PC-3 (cell line): ENCODE results near the gene MLYCD. TPM values are rescaled to one million over a fixed set of nuclear protein-coding genes. Genes with fewer than 3 reads are reported as not detected.
"Not testable (repeated sequence)": the region's sequence is repeated elsewhere in the genome, so short reads cannot be mapped to it uniquely, and the experiment has no call there.

ENCODE experiments used
- ATAC-seq: fragments of 200-7000 bp; cut with Tn5 transposase; 2 replicates; pipeline ENCODE4 v1.9.1; 2020; ENCODE audit warnings: mild to moderate bottlenecking, moderate library complexity
- BruUV-seq: library from RNA; stranded (reverse); fragments of 400-500 nt; replicated peaks from 2 replicates; lab custom pipeline; 2021; lab: Mats Ljungman, UMichigan
- CTCF ChIA-PET: fragments of 300-600 bp; sonication (Branson Sonifier 250); formaldehyde crosslinking; loops from one replicate; lab custom pipeline; 2022; ENCODE audit warnings: antibody characterized with exemption; lab: Charles Lee
- POLR2A ChIA-PET: fragments of 300-600 bp; sonication (Branson Sonifier 250); formaldehyde crosslinking; loops from one replicate; lab custom pipeline; 2022; ENCODE audit warnings: antibody characterized with exemption; ENCODE audit not compliant: unreplicated experiment; lab: Charles Lee
- DNase-seq: peaks from one replicate; pipeline ENCODE4 v3.0.0-alpha.2; 2015
- H2AFZ ChIP-seq: fragments of 300-600 bp; sonication (generic); 2 replicates; pipeline ENCODE4 v1.6.0; 2016; ENCODE audit warnings: antibody characterized with exemption, low read length
- H3F3A ChIP-seq: fragments of 300-600 bp; sonication (generic); one replicate; pipeline ENCODE4 v1.6.0; 2017; ENCODE audit warnings: antibody characterized with exemption, low read length, control low read depth, mild to moderate bottlenecking; ENCODE audit not compliant: unreplicated experiment
- H3K27ac ChIP-seq: fragments of 300-600 bp; sonication (generic); 2 replicates; pipeline ENCODE4 v1.5.1; 2016; ENCODE audit warnings: mild to moderate bottlenecking, low read length
- H3K27me3 ChIP-seq: fragments of 300-600 bp; sonication (generic); 2 replicates; pipeline ENCODE4 v1.6.1; 2016; ENCODE audit warnings: low read length, mixed read lengths
- H3K36me3 ChIP-seq: fragments of 300-600 bp; sonication (generic); 2 replicates; pipeline ENCODE4 v1.6.1; 2016; ENCODE audit warnings: low read depth, mixed run types, low read length, mixed read lengths
- H3K4me1 ChIP-seq: fragments of 300-600 bp; sonication (generic); 2 replicates; pipeline ENCODE4 v1.5.1; 2016; ENCODE audit warnings: low read length; ENCODE audit not compliant: insufficient read depth
- H3K4me2 ChIP-seq: fragments of 300-600 bp; sonication (generic); 2 replicates; pipeline ENCODE4 v1.6.0; 2016; ENCODE audit warnings: low read length
- H3K4me3 ChIP-seq: fragments of 300-600 bp; sonication (generic); 2 replicates; pipeline ENCODE4 v1.5.1; 2016; ENCODE audit warnings: mild to moderate bottlenecking, low read length, mixed read lengths
- H3K79me2 ChIP-seq: fragments of 300-600 bp; sonication (generic); 2 replicates; pipeline ENCODE4 v1.6.1; 2017; ENCODE audit warnings: low read length, mixed read lengths
- H3K9ac ChIP-seq: fragments of 300-600 bp; sonication (generic); 2 replicates; pipeline ENCODE4 v1.6.0; 2016; ENCODE audit warnings: mild to moderate bottlenecking, low read length
- H3K9me2 ChIP-seq: fragments of 300-600 bp; sonication (generic); replicated peaks from 2 replicates; pipeline ENCODE4 v1.6.1; 2016; ENCODE audit warnings: mixed run types, low read length, mixed read lengths
- H3K9me3 ChIP-seq: fragments of 300-600 bp; sonication (generic); 2 replicates; pipeline ENCODE4 v1.6.1; 2016; ENCODE audit warnings: low read length, mixed read lengths
- H4K20me1 ChIP-seq: fragments of 300-600 bp; sonication (generic); 2 replicates; pipeline ENCODE4 v1.6.1; 2016; ENCODE audit warnings: low read length, mixed read lengths
- EZH2 ChIP-seq: fragments of 300-600 bp; sonication (generic); IDR thresholded peaks from one replicate; pipeline ENCODE4 v1.6.1; 2017; ENCODE audit warnings: antibody characterized with exemption, mild to moderate bottlenecking, low read length; ENCODE audit not compliant: unreplicated experiment
- EZH2phosphoT487 ChIP-seq: fragments of 300-600 bp; sonication (generic); IDR thresholded peaks from 2 replicates; pipeline ENCODE4 v1.6.1; 2018; ENCODE audit warnings: mild to moderate bottlenecking, antibody characterized with exemption, low read length, borderline replicate concordance
- intact Hi-C: fragments of 100-400 bp; cut with micrococcal nuclease; formaldehyde crosslinking; loops from 2 replicates; pipeline ENCODE4 v1.9.0; 2023
- total RNA-seq: library from RNA; depleted of rRNA; stranded (reverse); fragments of >200 nt; gene quantifications from 2 replicates; pipeline ENCODE4 v1.2.3, GENCODE V29; 2014
- TF ChIP-seq, protein P1 (sequence below): fragments of 300-600 bp; sonication (generic); conservative IDR thresholded peaks from 2 replicates; pipeline ENCODE4 v1.5.1; 2017; ENCODE audit warnings: antibody characterized with exemption, low read depth, mild to moderate bottlenecking, low read length

The MLYCD gene
- total RNA-seq, 1 experiment from 2014 or later: 0.95 TPM

DNA sequence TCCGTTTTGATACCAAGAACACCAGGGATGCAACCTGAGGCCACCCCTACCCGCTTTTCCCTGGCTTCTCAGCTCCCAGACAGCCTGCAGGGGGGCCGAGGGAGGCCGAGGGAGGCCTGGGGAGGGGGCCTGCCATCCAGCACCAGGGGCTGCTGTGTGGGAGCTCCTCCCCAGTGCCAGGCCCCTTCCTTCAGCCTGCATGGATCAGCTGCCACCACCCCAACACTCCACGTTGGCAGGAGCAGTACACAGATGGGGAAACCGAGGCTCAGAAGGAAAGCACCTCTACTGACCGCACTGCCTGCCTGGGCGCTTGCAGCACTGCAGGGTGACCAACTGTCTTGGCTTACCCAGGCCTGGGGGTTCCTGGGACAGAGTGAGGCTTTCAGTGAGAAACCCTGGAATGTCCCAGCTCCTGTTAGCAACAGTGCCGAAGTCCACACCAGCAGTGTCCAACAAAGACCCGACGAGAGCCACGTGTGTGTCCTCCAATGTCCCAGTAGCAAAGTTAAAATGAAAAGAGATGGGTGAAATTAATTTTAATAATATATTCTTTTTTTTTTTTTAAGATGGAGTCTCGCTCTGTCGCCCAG lies 48.8 kb downstream of the MLYCD start:
- no peak for DNase-seq
- H3K4me1 ChIP-seq: peaks cover 5% of the 10 kb centered on the region; the same call in 1 of the 2 replicates
- no peaks in the 10 kb centered on the region for H4K20me1 ChIP-seq
- POLR2A ChIA-PET: no interaction called here
- H3K36me3 ChIP-seq: no peaks in the 10 kb centered on the region
- no peaks in the 10 kb centered on the region for H3K9me3 ChIP-seq
- H3K9ac ChIP-seq: no peak overlapping the region
- no peak overlapping the region for H2AFZ ChIP-seq
- TF ChIP-seq EZH2phosphoT487 (no peak), EZH2 (no peak)
- TF ChIP-seq, protein P1, sequence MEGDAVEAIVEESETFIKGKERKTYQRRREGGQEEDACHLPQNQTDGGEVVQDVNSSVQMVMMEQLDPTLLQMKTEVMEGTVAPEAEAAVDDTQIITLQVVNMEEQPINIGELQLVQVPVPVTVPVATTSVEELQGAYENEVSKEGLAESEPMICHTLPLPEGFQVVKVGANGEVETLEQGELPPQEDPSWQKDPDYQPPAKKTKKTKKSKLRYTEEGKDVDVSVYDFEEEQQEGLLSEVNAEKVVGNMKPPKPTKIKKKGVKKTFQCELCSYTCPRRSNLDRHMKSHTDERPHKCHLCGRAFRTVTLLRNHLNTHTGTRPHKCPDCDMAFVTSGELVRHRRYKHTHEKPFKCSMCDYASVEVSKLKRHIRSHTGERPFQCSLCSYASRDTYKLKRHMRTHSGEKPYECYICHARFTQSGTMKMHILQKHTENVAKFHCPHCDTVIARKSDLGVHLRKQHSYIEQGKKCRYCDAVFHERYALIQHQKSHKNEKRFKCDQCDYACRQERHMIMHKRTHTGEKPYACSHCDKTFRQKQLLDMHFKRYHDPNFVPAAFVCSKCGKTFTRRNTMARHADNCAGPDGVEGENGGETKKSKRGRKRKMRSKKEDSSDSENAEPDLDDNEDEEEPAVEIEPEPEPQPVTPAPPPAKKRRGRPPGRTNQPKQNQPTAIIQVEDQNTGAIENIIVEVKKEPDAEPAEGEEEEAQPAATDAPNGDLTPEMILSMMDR: no peak
- CTCF ChIA-PET: no interaction called here
- no peak overlapping the region for H3K27ac ChIP-seq
- no peaks in the 10 kb centered on the region for H3K27me3 ChIP-seq
- ATAC-seq: no peak
- no peaks in the 10 kb centered on the region for H3K79me2 ChIP-seq
- intact Hi-C loops: no loop called here
- H3K4me3 ChIP-seq: no peak overlapping the region
- no peak overlapping the region for H3K4me2 ChIP-seq
- H3K9me2 ChIP-seq: no peaks in the 10 kb centered on the region
- no TSS peak for BruUV-seq
- H3F3A ChIP-seq: no peaks in the 10 kb centered on the region

DNA sequence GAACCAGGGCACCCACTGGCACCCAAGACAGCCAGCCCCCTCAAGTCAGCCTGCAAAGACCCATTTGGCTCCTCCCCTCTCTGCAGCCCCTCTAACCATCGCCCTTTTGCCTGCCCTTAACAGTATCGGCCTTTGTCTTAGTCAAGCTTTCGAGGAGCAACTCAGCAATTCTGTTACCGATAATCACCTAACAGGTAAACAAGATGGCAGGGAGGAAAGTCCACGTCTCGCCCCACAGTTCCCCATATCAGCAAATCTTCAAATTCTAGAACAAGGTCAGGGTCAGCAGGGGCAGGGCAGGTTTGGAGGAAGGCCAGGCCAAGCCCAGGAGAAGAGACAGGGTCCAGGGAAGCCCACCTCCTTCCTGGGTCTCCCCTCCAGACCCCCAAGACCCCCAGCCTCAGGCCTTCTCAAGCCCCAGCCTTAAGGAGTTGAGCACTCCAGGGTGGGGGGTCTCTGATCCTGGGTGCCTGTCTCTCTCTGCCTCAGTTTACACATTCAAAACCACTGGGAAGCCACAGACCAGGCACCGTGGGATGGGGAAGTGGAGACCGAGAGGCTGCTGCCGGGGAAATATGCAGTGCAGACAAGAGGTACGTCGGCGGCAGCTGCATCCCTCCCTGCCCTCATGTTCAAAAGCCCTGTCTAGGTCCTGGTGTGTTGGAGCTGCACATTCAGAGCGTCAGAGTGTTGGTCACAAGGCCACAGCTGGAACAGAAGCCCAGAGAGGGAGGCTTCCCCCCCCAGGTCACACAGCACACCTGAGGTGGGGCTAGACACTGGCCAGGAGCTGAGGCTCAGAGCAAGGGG lies 50.2 kb downstream of the MLYCD start:
- POLR2A ChIA-PET: no interaction called here
- BruUV-seq: no TSS peak
- H3K79me2 ChIP-seq: peaks cover 6% of the 10 kb centered on the region
- H2AFZ ChIP-seq: no peak overlapping the region
- no peak overlapping the region for H3K4me3 ChIP-seq
- intact Hi-C loops: no loop called here
- H3K27ac ChIP-seq: no peak overlapping the region
- H3F3A ChIP-seq: no peaks in the 10 kb centered on the region
- H3K4me1 ChIP-seq: peaks cover 6% of the 10 kb centered on the region; the same call in 1 of the 2 replicates
- H3K9me2 ChIP-seq: no peaks in the 10 kb centered on the region
- DNase-seq (no peak), ATAC-seq (no peak)
- TF ChIP-seq, protein P1: no peak
- TF ChIP-seq EZH2: no peak
- no peak for TF ChIP-seq EZH2phosphoT487
- H3K9ac ChIP-seq: no peak overlapping the region
- H3K27me3 ChIP-seq: no peaks in the 10 kb centered on the region
- no peak overlapping the region for H3K4me2 ChIP-seq
- CTCF ChIA-PET: interaction anchor here (0.6 kb wide), 1 partner anchor 7 kb away, joined by 3 read pairs; no protein-coding TSS in a partner anchor
- no peaks in the 10 kb centered on the region for H4K20me1 ChIP-seq
- no peaks in the 10 kb centered on the region for H3K36me3 ChIP-seq
- no peaks in the 10 kb centered on the region for H3K9me3 ChIP-seq

DNA sequence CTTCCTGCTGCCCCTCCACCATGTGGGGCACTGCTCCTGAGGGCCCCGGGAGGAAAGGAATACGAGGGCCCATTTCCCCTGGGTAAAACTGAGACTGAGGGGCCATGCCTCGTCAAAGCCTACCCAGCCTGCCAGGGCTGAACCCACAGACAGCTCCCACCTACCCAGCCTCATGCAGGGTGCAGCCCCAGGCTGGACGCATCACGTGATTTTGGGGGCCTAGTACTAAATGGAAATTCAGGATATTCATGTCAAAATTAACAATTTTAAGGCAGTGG lies 50.7 kb downstream of the MLYCD start:
- no peak overlapping the region for H3K4me2 ChIP-seq
- ATAC-seq (no peak), DNase-seq (no peak)
- BruUV-seq: no TSS peak
- H3K36me3 ChIP-seq: no peaks in the 10 kb centered on the region
- intact Hi-C loops: no loop called here
- H2AFZ ChIP-seq: no peak overlapping the region
- ChIA-PET POLR2A (no interaction called here), CTCF (no interaction called here)
- no peak overlapping the region for H3K9ac ChIP-seq
- H3F3A ChIP-seq: no peaks in the 10 kb centered on the region
- H3K9me3 ChIP-seq: no peaks in the 10 kb centered on the region
- H3K4me3 ChIP-seq: no peak overlapping the region
- TF ChIP-seq, protein P1: no peak
- TF ChIP-seq EZH2: no peak
- TF ChIP-seq EZH2phosphoT487: no peak
- peaks cover 12% of the 10 kb centered on the region for H3K4me1 ChIP-seq
- H3K27me3 ChIP-seq: no peaks in the 10 kb centered on the region
- peaks cover 11% of the 10 kb centered on the region for H3K79me2 ChIP-seq
- H4K20me1 ChIP-seq: no peaks in the 10 kb centered on the region
- H3K9me2 ChIP-seq: no peaks in the 10 kb centered on the region
- no peak overlapping the region for H3K27ac ChIP-seq

DNA sequence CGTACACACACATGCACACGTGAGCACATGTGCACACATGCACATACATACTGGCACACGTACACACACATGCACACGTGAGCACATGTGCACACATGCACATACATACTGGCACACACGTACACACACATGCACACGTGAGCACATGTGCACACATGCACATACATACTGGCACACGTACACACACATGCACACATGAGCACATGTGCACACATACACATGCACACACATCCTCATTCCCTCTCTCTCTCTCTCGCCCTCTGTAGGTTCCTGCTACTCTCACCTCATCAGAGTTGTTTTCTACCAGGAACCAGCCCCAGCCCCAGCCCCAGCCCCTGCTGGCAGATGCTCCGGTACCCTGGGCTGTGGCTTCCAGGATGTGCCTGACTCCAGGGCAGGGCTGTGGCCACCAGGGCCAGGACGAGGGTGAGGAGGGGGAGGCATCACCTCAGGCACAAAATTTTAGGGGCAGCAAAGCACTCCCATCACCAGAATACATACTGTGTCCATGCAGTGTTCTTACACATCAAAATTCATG lies 52.0 kb downstream of the MLYCD start:
- H4K20me1 ChIP-seq, H3F3A ChIP-seq, DNase-seq, H3K4me2 ChIP-seq, CTCF ChIA-PET, ATAC-seq, H3K27ac ChIP-seq, intact Hi-C loops, H3K4me3 ChIP-seq, BruUV-seq, H2AFZ ChIP-seq, H3K9ac ChIP-seq, H3K27me3 ChIP-seq, H3K9me2 ChIP-seq, H3K9me3 ChIP-seq, H3K36me3 ChIP-seq, POLR2A ChIA-PET: not testable (repeated sequence)
- Histone ChIP-seq H3K4me1 (peaks cover 15% of the 10 kb centered on the region), H3K79me2 (peaks cover 18% of the 10 kb centered on the region)
